ENCODE measurements around the gene VCL.

Gene VCL

GRCh38 chr10:74067373-74068352, 69.7 kb downstream of the VCL start:
- no peak for DNase-seq (ENCODE audit: insufficient read length, low spot score)
- FAIRE-seq, result no peak

DNA sequence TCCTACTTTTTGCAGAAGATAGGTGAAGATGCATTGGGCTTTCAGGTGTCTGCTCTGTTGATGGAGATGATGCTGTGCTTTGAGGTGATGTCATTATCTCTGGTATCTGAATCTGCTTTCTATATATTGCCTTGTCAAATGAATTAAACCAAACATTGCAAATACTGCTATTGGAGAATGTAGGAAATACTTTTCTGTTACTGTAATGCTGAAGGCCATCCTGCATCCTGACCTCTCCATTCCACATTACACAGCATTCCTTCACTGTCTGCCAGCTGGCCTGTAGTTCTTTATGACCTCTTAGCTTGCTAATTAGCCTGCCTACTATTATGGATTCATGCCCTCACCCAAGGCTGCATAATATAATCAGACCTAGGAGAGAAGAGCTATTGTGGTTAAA, 73.2 kb downstream of the VCL start:
- DNase-seq (ENCODE audit: insufficient read length, low spot score), result no peak
- FAIRE-seq, result no peak

- DNase-seq (ENCODE audit: insufficient read length, low spot score) (no peak), FAIRE-seq (no peak)
Measured at GRCh38 chr10:74072503-74072902, 74.6 kb downstream of the VCL start.

- FAIRE-seq (no peak), DNase-seq (ENCODE audit: insufficient read length, low spot score) (no peak)
Measured at GRCh38 chr10:74075906-74076305, 78.0 kb downstream of the VCL start.

- no peak for FAIRE-seq
- DNase-seq (ENCODE audit: insufficient read length, low spot score), result no peak
Measured at GRCh38 chr10:74076961-74077360, 79.0 kb downstream of the VCL start.

- DNase-seq (ENCODE audit: insufficient read length, low spot score) (no peak), FAIRE-seq (peak; percentile 42)
Measured at GRCh38 chr10:74077416-74077815, 79.5 kb downstream of the VCL start.

DNA sequence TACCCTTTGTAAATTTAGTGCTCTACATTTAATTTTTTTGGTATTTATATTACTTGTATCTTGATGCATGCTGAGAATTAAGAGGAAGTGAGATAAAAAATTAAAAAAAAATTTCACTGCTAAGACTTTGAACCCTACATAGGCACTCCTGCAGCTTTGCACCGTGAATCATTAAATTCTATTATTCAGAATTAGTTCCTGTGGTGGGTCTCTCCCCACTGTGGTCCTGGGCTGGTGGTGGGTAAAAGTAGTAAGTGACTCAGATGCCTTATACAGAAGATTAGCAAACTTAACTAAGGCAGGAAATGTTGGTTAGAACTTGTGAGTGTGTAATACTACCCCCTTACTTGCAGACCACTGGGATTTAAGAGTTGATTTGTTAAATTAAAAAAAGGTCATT, 80.1 kb downstream of the VCL start:
- DNase-seq (ENCODE audit: insufficient read length, low spot score) (no peak), FAIRE-seq (peak; percentile 28)

DNA sequence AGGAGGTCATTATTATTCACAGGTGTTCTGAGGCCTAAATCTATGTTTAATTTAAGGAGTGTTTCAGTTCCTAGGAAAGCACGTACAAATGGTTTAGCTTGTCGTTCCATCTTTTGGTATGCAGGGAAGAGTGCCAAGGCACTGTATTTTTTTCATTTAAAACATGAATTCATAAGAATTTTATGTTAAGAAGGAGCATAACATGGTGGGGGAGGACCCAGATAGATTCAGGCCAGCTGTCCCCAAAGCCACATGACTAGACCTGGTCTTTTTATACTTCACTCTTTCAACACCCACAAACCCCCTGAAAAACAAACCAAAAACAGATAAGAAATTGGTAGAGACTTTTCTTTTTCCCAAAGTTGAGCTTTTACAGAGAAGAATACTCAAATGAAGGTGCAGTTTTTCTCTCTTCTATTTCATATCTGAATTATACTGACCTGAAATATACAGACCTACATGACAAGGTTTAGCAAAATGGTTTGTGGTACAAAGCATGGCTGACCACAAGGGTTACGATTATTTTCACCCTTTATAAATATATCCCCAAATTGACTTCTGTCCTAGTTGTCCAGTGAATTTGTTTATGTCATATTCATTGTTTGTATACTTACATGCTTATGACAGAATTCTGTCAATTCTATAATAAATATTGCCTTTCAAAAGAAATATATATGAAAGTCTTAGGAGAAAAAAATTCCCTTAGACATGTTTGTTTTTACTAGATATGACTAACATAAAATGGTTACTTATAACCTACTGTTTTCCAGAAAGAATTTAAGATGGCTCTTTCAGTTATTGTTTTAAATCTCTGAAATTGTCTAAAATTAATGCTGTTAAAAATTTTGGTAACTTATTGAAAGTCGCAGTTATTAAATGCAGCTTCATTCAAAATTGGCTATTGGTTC, 81.4 kb downstream of the VCL start:
- FAIRE-seq (peak; percentile 82), DNase-seq (ENCODE audit: insufficient read length, low spot score) (no peak)

DNA sequence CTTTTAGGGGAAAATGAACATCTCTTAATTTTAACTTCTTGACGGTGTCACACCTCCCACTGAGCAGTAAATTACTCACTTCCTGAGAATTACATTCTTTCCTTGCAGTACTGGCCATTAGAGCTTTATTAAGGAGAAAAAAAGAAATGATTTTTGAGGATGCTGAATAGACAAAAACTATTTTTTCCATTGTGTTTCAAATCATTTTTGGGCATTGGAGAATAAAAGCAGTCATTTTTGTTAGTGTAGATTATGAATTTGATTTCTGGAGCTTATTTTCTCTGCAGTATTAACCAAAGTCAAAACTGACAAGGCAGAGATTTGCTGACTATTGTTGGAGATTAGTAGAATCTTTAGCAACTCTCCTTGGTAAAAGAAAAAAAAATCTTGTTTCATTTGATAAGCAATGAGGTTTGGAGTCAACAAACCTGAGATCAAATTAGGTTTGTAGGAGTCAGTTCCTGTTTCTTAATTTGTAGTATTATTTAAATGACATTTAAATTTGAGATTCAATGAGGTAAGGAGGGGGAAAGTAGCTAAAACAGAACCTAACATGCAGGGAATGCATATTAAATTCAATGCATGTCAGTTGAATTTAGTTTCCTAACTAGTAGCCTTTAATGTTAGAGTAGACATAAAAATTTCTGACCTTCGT, 82.1 kb downstream of the VCL start:
- FAIRE-seq (peak; percentile 52), DNase-seq (ENCODE audit: insufficient read length, low spot score) (no peak)

DNA sequence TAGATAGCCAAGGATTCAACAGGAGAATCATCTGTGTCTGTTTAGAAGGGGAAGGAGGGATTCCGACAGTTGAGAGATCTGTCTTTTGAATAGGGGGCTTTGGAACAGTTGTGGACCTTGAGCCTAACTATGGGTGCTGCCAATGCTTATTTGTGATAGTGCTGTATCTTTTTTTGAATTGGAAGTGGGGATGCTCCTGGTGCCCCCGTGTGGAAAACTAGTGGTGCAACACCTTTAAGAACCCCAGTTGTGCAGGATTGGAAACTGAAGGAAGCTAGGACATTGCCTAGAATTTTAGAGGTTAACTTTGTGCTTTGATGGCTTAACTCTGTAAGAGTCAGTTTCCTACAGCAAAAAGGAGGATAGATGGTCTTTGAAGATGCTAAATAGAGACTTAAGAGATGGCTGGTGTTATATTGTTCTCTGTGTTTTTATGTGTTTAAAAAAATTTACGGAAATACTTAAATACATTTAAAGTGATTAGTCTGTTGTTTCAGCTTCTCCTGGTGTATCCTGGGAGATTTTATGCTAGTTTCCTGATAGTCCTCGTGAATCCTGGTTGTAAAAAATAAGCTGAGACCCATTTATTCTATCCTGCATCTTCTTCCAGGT, 83.4 kb downstream of the VCL start:
- FAIRE-seq (peak; percentile 68), DNase-seq (ENCODE audit: insufficient read length, low spot score) (peak; percentile 33)

GRCh38 chr10:74081941-74082718, 84.2 kb downstream of the VCL start:
- no peak for FAIRE-seq
- DNase-seq (ENCODE audit: insufficient read length, low spot score), result no peak

- DNase-seq (ENCODE audit: insufficient read length, low spot score) (no peak), FAIRE-seq (no peak)
Measured at GRCh38 chr10:74083304-74083703, 85.4 kb downstream of the VCL start.

- peak; percentile 91 for FAIRE-seq
- no peak for DNase-seq (ENCODE audit: insufficient read length, low spot score)
Measured at GRCh38 chr10:74084955-74085354, 87.0 kb downstream of the VCL start.

GRCh38 chr10:74086317-74086716, 88.4 kb downstream of the VCL start:
- FAIRE-seq (peak; percentile 63), DNase-seq (ENCODE audit: insufficient read length, low spot score) (no peak)

GRCh38 chr10:74088722-74089121, 90.8 kb downstream of the VCL start:
- no peak for DNase-seq (ENCODE audit: insufficient read length, low spot score)
- no peak for FAIRE-seq

DNA sequence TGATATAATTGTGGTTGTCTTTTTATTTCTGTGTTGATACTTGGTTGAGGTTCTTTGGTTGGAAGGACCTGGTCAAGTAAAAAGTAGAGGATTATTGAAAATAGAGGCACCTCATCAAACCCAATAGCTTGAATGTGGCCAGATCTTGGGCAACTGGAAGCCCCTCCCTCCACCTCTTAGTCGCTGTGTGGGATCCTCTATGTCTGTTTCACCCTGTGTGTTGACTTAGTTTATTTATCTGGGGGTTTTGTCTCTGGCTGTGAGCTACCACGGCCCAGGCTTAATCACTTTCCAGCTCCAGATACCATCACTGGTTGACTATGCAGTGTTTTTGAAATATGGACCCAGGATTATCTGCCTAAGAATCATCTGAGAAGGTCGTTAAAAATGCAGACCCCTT, 94.5 kb downstream of the VCL start:
- no peak for FAIRE-seq

GRCh38 chr10:74093530-74094164, 95.7 kb downstream of the VCL start:
- FAIRE-seq (no peak), DNase-seq (ENCODE audit: insufficient read length, low spot score) (no peak)

More for the DNA sequence above, 94.5 kb downstream of the VCL start:
- no peak for DNase-seq (ENCODE audit: insufficient read length, low spot score)

DNA sequence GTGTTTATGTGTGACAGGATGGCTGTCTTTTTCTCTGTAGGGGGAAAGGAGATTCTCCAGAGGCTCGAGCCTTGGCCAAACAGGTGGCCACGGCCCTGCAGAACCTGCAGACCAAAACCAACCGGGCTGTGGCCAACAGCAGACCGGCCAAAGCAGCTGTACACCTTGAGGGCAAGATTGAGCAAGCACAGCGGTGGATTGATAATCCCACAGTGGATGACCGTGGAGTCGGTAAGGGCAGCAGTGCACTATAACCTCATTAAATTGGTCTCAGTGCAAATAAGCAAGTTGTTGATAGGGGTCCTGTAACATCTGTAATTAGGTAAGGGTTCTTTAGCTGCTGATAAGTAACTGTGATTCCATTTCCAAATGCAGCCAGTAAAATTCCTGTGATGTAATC, 96.3 kb downstream of the VCL start:
- no peak for FAIRE-seq

GRCh38 chr10:74096777-74097176, 98.9 kb downstream of the VCL start:
- FAIRE-seq, result peak; percentile 77
- DNase-seq (ENCODE audit: insufficient read length, low spot score), result peak; percentile 54

More for the DNA sequence above, 96.3 kb downstream of the VCL start:
- DNase-seq (ENCODE audit: insufficient read length, low spot score), result no peak

All from GM19239 (cell line).